CD4-positive, alpha-beta T cell treated with Interferon alpha-2 for 1 hour (primary cell): ENCODE results near the gene CALHM4.

Experiments used
- DNase-seq, 2 donors: peaks; one replicate each; pipeline ENCODE4 v3.0.0-alpha.2; 2020 to 2022

The CALHM4 gene

DNA sequence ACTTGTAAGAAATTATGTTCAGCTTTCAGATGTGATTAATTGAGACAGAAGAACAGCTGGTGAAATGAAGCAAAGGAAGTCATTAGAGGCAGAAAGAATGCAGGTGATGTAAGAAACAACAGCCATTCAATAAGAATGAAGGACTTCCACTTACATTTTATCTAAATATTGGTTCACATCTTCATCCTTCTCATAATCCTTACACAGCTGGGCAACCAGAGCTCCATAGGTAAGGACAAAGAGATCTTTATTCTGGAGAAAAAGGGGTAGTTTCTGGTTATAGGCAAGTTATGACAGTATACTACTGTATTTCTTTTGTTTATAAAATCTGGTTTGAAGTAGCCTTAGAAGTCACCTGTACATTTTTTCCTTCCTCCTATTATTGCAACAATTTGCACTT lies 10.4 kb upstream of the CALHM4 start:
- no peak for DNase-seq

DNA sequence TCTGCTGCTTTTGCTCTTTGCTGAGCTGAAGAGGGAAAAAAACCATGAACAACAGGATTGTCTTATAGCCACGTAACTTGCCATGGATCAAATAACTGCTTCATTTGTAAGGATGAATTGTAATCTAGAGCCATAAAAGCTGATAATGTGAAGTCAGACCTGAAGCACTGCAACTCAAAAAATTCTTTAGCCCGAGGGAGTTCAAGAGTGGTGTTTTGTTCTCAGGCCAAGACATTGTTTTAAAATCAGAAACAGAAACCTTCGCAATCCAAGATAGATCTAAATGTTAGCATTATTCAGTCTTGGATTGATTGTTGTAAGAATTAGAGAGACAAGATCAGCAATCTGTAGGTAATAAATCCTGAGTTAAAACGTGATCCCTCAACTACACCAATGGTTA lies 7.9 kb upstream of the CALHM4 start, which contains the start of gene TRAPPC3L:
TSS of gene TRAPPC3L (minus strand) at position 34 of the 400 bp plus-strand sequence. CDS start 170 bp downstream, outside the sequence.
- no peak for DNase-seq

DNA sequence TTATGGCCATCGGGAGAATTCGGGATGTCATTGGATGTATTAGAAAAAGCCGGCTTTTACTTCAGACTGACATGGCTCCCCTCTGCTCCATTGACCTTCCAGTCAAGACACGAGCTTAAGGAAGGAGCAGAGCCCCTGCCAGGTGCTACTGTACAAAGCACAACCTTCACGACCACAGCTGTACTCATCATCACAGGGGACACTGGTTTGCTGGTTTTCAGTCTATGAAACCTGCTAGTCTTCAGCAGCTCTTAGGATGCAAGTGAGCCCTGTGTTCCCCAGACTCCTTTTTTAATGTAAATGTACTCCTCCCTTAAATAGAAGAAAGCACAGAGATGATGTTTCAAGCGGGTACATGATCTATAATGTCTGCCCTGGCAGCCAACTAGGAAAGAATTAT lies 6.2 kb upstream of the CALHM4 start:
- DNase-seq = no peak

DNA sequence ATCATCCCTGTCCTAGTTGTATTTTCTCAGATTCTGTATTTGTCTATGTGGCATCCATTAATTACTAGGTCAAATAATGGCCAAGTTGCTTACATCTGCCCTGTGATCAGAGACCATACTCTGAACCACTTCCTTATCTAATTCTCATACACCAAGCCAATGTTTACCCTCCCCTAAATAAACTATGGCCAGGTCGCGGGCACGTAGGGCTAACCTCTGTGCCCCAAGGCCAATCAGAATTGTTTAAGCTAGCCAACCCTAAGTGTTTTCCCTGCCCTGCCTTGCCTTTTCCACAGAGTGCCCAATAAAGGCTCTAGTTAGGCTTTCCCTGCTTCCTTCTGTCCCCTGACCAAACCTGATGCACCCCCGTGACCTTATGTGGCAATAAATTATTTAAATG lies 2.8 kb upstream of the CALHM4 start:
- DNase-seq = no peak

- no peak for DNase-seq
Observed at GRCh38 chr6:116556065-116556464, 2.5 kb downstream of the CALHM4 start.

DNA sequence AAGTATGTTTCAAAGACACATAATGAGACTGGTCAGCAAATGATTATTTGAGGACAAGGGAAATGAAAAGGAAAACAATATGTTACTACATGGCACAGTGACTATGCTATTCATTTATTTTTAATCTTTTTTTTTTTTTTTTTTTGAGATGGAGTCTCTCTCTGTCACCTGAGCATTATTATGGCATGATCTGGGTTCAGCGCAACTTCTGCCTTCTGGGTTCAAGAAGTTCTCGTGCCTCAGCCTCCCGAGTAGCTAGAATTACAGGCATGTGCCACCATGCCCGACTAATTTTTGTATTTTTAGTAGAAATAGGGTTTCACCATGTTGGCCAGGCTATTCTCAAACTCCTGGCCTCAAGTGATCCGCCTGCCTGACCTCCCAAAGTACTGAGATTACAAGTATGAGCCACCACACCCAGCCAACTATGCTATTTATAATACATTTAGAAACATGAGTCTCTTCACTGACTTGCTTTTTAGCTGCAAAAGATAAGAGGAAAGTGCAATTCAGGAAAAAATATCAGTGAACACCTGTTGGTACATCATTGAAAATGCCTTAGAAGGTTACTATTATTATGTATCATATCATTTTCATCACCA lies 3.4 kb downstream of the CALHM4 start:
- DNase-seq = no peak

GRCh38 chr6:116557893-116558292 lies 4.3 kb downstream of the CALHM4 start:
- no peak for DNase-seq

DNA sequence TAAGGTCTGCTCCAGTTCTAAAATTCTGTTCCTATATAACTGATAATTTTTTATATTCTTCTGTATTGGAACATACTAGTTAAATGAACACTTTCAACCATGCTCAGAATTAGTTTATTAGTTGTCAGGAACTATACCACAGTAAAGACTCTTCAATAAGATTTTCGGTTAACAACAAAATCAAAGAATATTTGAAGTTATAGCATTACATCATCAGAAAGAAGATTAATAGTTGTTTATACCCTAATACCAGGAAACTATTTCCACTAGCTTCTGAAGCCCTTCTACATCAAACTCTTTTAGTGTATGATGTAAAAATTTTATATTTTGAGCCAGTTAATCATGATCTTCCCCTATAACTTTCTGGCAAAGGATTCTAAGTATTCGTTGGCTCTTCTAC lies 6.6 kb downstream of the CALHM4 start:
- DNase-seq = no peak

DNA sequence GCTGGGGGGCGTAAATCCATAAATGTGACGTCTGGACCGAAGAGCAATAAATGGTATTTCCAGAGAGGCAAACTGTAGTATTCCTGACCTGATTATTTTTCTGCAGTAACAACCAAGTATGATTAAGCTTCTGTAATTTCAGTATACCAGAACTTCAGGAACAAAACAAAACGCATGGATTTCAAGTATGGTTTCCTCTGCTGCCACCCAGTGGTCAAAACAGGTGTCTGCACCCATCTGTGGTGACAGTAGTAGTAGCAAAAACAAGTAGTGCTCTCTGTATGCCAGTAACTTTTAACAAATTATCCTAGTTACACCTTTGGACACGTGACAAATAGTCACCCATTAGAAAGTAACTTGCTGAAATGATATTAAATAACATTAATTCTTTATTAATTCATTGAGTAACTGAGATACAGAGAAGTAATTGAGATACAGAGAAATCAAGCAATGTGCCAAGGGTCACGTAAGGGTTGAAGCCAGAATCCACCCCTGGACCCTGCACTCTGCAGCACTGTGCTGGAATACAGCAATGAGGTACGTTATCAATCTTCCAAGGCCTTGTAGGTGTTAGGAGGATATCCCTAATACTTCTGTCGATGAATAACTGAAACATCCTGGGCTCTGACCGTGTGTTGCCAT lies 7.9 kb downstream of the CALHM4 start:
- DNase-seq = peak; percentile 64 to 77

DNA sequence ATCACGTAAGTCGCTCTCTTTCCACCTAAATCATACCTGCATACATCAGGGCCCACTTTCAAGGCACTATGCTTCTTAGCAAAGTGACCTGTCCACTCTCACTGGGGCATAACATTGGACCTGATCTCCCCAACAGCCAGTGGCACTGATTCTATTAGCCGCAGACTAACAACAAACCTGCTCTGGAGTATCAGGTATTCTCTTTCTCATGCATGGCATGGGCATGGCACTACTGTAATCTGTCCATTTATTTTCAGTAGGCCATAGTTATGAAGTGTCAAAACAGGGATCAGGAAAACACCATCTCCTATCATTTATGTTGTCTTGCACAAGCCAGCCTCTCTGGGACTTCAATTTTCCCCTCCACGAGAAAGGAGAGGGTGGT lies 8.5 kb downstream of the CALHM4 start:
- no peak for DNase-seq

- DNase-seq = no peak
Observed at GRCh38 chr6:116562614-116563013, 9.1 kb downstream of the CALHM4 start.

- no peak for DNase-seq
Observed at GRCh38 chr6:116563830-116564229, 10.3 kb downstream of the CALHM4 start.

- no peak for DNase-seq
Observed at GRCh38 chr6:116564311-116564710, 10.8 kb downstream of the CALHM4 start.

GRCh38 chr6:116564921-116565872 lies 11.6 kb downstream of the CALHM4 start:
- DNase-seq = no peak

DNA sequence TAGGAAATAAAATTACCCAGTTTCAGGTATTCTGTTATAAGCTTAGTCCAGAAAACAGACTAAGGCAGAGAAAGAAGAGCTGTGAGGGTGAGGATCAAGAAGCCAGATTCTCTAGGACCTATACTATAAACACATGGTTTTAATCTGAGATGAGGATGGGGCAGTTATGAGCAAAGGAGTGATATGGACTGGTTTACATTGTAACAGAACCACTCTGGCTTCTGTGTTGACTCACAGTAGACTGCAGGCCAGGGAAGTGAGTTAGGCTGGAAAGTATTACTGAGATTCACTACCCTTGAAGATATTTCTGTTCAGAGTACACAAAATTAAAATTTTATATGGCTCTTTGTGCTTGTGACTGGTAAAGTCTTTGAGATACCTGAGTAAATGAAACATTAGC lies 14.6 kb downstream of the CALHM4 start:
- no peak for DNase-seq

GRCh38 chr6:116568821-116569755 lies 15.5 kb downstream of the CALHM4 start:
- DNase-seq = no peak

DNA sequence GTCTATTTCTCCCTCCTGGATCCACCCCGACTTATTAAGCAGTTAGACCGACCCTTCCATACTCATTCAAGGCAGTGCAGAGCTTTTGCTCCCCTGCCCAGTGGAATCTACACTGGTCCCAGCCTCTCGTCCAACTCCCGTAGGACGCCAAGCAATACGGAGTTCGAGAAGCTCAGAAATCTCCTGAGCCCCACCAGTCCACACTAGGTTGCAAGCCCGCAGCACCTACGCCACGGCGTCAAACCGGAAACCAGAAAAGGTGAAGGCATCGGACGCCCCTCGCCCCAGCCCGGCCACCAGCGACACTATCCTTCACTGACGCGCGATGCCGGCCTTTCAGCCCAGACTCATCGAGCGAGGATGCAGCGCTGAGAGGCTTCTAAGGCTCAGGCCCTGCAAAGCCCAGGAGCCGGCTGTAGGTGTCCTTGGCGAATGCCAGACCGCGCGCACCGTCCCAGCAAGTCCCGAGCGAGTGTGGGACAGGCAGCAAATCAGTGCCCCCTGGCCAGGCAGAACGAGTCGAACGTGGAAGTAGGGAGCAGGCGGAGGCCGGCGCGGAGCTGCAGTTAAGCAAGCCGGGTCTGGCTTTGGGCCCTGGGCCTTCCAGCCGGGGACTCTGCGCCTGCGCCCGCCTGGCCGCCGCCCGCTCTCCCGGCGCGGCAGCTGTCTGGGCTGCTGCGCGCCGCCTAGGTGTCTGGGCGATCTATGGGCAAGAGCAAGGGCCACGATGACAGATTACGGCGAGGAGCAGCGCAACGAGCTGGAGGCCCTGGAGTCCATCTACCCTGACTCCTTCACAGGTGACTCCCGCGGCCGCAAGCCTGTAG lies 17.5 kb downstream of the CALHM4 start, which contains the start of gene RWDD1:
TSS of gene RWDD1 (plus strand) at position 649 of the 827 bp plus-strand sequence. CDS start at position 728, 79 bp downstream.
- peak; percentile 99 for DNase-seq

DNA sequence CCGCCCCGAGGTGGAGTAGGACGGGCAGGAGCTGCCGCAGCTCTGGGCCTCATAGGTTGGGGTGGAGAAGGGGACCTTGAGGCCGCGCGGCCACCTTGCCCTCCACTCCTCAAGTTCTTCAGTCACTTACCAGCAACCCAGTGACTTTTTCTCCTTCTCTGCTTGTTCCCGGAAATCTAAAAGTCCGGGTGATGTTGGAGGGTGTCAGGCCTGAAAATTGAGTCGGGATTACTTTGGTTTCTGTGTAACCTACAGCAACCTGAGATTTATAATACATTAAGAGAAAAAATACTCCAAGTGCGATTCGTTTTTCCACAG lies 18.1 kb downstream of the CALHM4 start:
- DNase-seq = no peak

DNA sequence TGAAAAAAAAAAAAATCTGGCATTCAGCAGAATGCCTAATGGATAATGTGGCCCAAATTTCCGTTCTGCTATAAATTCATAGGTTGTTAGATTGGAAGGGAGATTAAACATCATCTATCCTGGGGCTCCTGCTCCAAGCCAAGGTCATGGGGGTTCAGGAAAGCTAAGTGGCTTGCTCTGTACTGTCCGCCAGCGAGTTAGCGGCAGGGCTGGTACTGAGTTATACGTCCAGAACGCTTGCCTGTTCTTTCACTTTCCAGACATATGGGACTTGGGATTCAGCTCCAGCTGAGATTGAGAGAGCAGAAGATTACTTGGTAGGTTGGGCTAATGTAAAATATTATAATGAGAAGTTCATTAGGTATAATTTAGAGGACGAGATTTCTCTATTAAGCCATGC lies 18.6 kb downstream of the CALHM4 start:
- DNase-seq = peak in 1 of 2 donors; percentile 17

DNA sequence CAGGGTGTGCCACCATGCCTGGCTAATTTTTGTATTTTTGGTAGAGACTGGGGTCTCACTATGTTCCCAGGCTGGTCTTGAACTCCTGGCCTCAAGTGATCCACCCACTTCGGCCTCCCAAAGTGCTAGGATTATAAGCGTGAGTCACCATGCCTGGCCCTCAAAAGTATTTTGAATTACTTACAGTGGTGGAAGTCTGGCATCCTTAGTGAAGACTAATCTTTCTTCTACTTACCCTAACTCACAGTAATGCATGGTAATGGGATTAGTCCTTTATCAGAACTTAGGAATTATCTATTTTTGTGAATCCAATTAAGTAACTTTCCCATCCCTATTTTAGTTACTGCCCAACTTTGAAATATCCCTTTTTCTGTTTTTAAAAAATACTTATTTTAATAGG lies 21.7 kb downstream of the CALHM4 start:
- no peak for DNase-seq

- DNase-seq = no peak
Observed at GRCh38 chr6:116577486-116577885, 23.9 kb downstream of the CALHM4 start.

DNA sequence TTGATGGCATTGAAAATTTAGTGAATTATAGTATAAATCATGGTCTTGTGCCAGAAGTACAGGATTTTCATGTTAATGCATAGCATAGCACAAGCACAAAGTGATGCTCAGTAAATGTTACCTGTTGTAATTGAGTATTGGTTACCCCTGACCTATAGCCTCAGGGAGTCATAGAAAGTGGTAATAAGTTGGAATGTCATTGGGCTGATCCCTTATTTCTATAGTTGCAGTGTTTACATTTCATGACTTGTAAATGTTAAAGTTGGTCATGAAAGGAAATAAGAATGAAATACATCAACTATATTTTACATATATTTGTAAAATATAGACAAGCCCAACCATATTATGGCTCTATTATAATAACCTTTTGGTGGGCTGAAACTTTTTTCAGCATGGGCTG lies 24.8 kb downstream of the CALHM4 start:
- DNase-seq = no peak
